Panc1 (cell line): Measurements from ENCODE around the gene PON2. TPM values are rescaled to one million over a fixed set of nuclear protein-coding genes. Genes with fewer than 3 reads are reported as not detected.

Experiments
- ATAC-seq: fragments of 200-7000 bp; cut with Tn5 transposase; 2 replicates; pipeline ENCODE4 v1.9.1; 2020; ENCODE audit warnings: mild to moderate bottlenecking, moderate library complexity
- BruUV-seq: library from RNA; stranded (reverse); fragments of 400-500 nt; replicated peaks from 2 replicates; lab custom pipeline; 2021; lab: Mats Ljungman, UMichigan
- CTCF ChIA-PET: fragments of 300-600 bp; sonication (Branson Sonifier 250); formaldehyde crosslinking; loops from one replicate; lab custom pipeline; 2022; ENCODE audit warnings: antibody characterized with exemption; lab: Charles Lee
- POLR2A ChIA-PET: fragments of 300-600 bp; sonication (Branson Sonifier 250); formaldehyde crosslinking; loops from one replicate; lab custom pipeline; 2022; ENCODE audit warnings: antibody characterized with exemption; lab: Charles Lee
- DNase-seq: peaks from one replicate; pipeline ENCODE4 v3.0.0-alpha.2; 2010; ENCODE audit warnings: low read depth, low spot score
- H3K27ac ChIP-seq: 2 replicates; pipeline ENCODE4 v1.5.1; 2011; ENCODE audit warnings: mild to moderate bottlenecking, low read length, inconsistent platforms
- H3K27me3 ChIP-seq: fragments of 200-500 bp; sonication (Bioruptor generic); 2 replicates; pipeline ENCODE4 v1.6.0; 2014; ENCODE audit warnings: low read length, inconsistent platforms; ENCODE audit not compliant: control insufficient read depth, insufficient read depth
- H3K36me3 ChIP-seq: fragments of 200-500 bp; sonication (Bioruptor generic); 2 replicates; pipeline ENCODE4 v1.5.1; 2014; ENCODE audit warnings: inconsistent platforms, mild to moderate bottlenecking, low read length, moderate library complexity; ENCODE audit not compliant: control insufficient read depth, insufficient read depth
- H3K4me1 ChIP-seq: 2 replicates; pipeline ENCODE4 v1.5.1; 2011; ENCODE audit warnings: inconsistent platforms, mild to moderate bottlenecking, low read length, moderate library complexity; ENCODE audit not compliant: control insufficient read depth, insufficient read depth
- H3K4me3 ChIP-seq, 2 experiments: 2 replicates each; pipeline ENCODE4 v1.5.1; 2011 to 2012; ENCODE audit warnings: low read depth in 2 of 2, low read length in 2 of 2, mild to moderate bottlenecking in 2 of 2, inconsistent platforms in 1 of 2, moderate library complexity in 1 of 2
- H3K9me3 ChIP-seq: fragments of 200-500 bp; sonication (Bioruptor generic); 2 replicates; pipeline ENCODE4 v1.5.1; 2014; ENCODE audit warnings: low read depth, mild to moderate bottlenecking, inconsistent platforms, low read length, moderate library complexity; ENCODE audit not compliant: control insufficient read depth, insufficient read depth
- CTCF ChIP-seq: fragments of 450-650 bp; IDR thresholded peaks from 2 replicates; pipeline ENCODE4 v1.5.1; 2017; ENCODE audit warnings: mild to moderate bottlenecking
- POLR2AphosphoS5 ChIP-seq: IDR thresholded peaks from 2 replicates; pipeline ENCODE4 v1.6.1; 2012; ENCODE audit warnings: mild to moderate bottlenecking, low read depth, low read length, moderate library complexity
- REST ChIP-seq, 2 experiments: IDR thresholded peaks; 2 replicates each; pipeline ENCODE4 v1.6.1; 2011 to 2012; ENCODE audit warnings: low read depth in 2 of 2, control low read depth in 1 of 2, low read length in 1 of 2, mild to moderate bottlenecking in 1 of 2, moderate library complexity in 1 of 2; ENCODE audit not compliant: insufficient read depth in 1 of 2
- SIN3A ChIP-seq: IDR thresholded peaks from 2 replicates; pipeline ENCODE4 v1.6.1; 2012; ENCODE audit warnings: low read depth, mild to moderate bottlenecking, low read length, moderate library complexity, borderline replicate concordance; ENCODE audit not compliant: insufficient read depth
- TCF7L2 ChIP-seq: IDR thresholded peaks from 2 replicates; pipeline ENCODE4 v1.6.1; 2011; ENCODE audit warnings: mild to moderate bottlenecking, low read depth, low read length, inconsistent platforms
- in situ Hi-C: cut with HindIII; loops from 2 replicates; pipeline ENCODE4 v1.10.0; 2016; ENCODE audit warnings: low sequenced_read_pairs, low pct_unique_long_range_greater_than_20kb
- intact Hi-C: fragments of 100-400 bp; cut with micrococcal nuclease; formaldehyde crosslinking; loops from one replicate; pipeline ENCODE4 v1.10.0; 2022; ENCODE audit not compliant: unreplicated experiment
- total RNA-seq: library from RNA; stranded (reverse); gene quantifications from one replicate; pipeline ENCODE4 v1.2.1, GENCODE V29; 2021; ENCODE audit not compliant: unreplicated experiment

The PON2 gene
- total RNA-seq, 1 experiment from 2014 or later: 116 TPM

GRCh38 chr7:95398155-95398940 is 36.5 kb downstream of the PON2 start:
- Histone ChIP-seq H3K9me3 (no peaks in the 10 kb centered on the region), H3K27me3 (no peaks in the 10 kb centered on the region), H3K4me1 (no peaks in the 10 kb centered on the region), H3K36me3 (no peaks in the 10 kb centered on the region), H3K27ac (no peak overlapping the region), H3K4me3 (peak overlapping the region in 1 of 2 experiments; percentile 58; a peak in 2 of 4 replicates)
- BruUV-seq: no TSS peak
- in situ Hi-C loops: no loop called here
- ATAC-seq (no peak), DNase-seq (no peak)
- POLR2A ChIA-PET: no interaction called here
- intact Hi-C loops: loop anchor here (5.0 kb wide), 2 partner anchors 79 to 951 kb away; no protein-coding TSS in a partner anchor
- CTCF ChIA-PET: no interaction called here
- TF ChIP-seq POLR2AphosphoS5 (no peak), CTCF (no peak), SIN3A (no peak), REST (IDR thresholded peaks at IDR 0.05; ENCODE audit: insufficient read depth in 1 of 2, low read depth in 2 of 2, low read length in 1 of 2) (no peak), TCF7L2 (no peak)

GRCh38 chr7:95397381-95397780 is 37.4 kb downstream of the PON2 start:
- TF ChIP-seq POLR2AphosphoS5 (no peak), CTCF (no peak), REST (IDR thresholded peaks at IDR 0.05; ENCODE audit: insufficient read depth in 1 of 2, low read depth in 2 of 2, low read length in 1 of 2) (no peak), TCF7L2 (no peak)
- DNase-seq (no peak), ATAC-seq (no peak; the same call in 1 of the 2 replicates)
- CTCF ChIA-PET: no interaction called here
- H3K4me3 ChIP-seq: peak overlapping the region in 1 of 2 experiments; percentile 58; a peak in 2 of 4 replicates
- H3K4me1 ChIP-seq: no peaks in the 10 kb centered on the region
- no peaks in the 10 kb centered on the region for H3K36me3 ChIP-seq
- BruUV-seq: no TSS peak
- H3K27me3 ChIP-seq: no peaks in the 10 kb centered on the region
- no peaks in the 10 kb centered on the region for H3K9me3 ChIP-seq
- intact Hi-C loops: loop anchor here (5.0 kb wide), 2 partner anchors 80 to 950 kb away; no protein-coding TSS in a partner anchor
- H3K27ac ChIP-seq: no peak overlapping the region
- in situ Hi-C loops: no loop called here
- POLR2A ChIA-PET: interaction anchor here (0.6 kb wide), 1 partner anchor 197 kb away, joined by 3 read pairs; no protein-coding TSS in a partner anchor
